RWPE1 (cell line): ENCODE results near the gene GPR151.

Source experiments
- CTCF ChIA-PET: fragments of 350-600 bp; sonication (Branson Sonifier 250); formaldehyde crosslinking; extraction: SDS; loops from one replicate; lab custom pipeline; 2021; lab: Yijun Ruan, JAX
- POLR2A ChIA-PET: fragments of 400-600 bp; formaldehyde crosslinking; extraction: SDS; loops from one replicate; lab custom pipeline; 2020; ENCODE audit warnings: antibody characterized with exemption; ENCODE audit not compliant: low non-redundant PET; lab: Yijun Ruan, JAX
- DNase-seq: peaks from one replicate; pipeline ENCODE4 v3.0.0; 2012; ENCODE audit warnings: low spot score
- H3K27ac ChIP-seq: fragments of 450-650 bp; 2 replicates; pipeline ENCODE4 v1.5.1; 2017
- TF ChIP-seq, protein P1 (sequence below): fragments of 450-650 bp; conservative IDR thresholded peaks from 2 replicates; pipeline ENCODE4 v1.5.1; 2017; ENCODE audit warnings: low read depth, mild to moderate bottlenecking

Gene GPR151

DNA sequence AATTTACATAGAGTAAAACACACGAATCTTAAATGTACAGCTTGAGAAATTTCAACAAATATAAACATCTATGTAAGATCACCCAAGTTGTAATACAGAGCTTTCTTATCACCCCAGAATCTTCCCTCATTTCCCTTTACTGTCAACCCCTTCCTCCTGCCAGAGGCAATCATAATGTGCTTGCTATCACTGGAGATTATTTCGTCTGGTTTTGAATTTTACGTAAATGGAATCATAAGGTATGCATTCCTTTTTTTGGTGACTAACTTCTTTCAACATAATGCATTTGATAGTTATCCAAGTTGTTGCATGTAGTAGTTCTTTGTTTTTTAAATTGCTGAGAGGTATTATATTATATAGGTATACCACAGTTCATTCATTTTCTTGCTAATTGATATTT lies 37.5 kb upstream of the GPR151 start:
- no peak for DNase-seq
- TF ChIP-seq, protein P1, sequence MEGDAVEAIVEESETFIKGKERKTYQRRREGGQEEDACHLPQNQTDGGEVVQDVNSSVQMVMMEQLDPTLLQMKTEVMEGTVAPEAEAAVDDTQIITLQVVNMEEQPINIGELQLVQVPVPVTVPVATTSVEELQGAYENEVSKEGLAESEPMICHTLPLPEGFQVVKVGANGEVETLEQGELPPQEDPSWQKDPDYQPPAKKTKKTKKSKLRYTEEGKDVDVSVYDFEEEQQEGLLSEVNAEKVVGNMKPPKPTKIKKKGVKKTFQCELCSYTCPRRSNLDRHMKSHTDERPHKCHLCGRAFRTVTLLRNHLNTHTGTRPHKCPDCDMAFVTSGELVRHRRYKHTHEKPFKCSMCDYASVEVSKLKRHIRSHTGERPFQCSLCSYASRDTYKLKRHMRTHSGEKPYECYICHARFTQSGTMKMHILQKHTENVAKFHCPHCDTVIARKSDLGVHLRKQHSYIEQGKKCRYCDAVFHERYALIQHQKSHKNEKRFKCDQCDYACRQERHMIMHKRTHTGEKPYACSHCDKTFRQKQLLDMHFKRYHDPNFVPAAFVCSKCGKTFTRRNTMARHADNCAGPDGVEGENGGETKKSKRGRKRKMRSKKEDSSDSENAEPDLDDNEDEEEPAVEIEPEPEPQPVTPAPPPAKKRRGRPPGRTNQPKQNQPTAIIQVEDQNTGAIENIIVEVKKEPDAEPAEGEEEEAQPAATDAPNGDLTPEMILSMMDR = no peak
- POLR2A ChIA-PET = no interaction called here
- H3K27ac ChIP-seq = no peak overlapping the region
- CTCF ChIA-PET = interaction anchor here (0.7 to 1.5 kb wide), 2 partner anchors 355 to 635 kb away, joined by 3 to 4 read pairs; no protein-coding TSS in a partner anchor

DNA sequence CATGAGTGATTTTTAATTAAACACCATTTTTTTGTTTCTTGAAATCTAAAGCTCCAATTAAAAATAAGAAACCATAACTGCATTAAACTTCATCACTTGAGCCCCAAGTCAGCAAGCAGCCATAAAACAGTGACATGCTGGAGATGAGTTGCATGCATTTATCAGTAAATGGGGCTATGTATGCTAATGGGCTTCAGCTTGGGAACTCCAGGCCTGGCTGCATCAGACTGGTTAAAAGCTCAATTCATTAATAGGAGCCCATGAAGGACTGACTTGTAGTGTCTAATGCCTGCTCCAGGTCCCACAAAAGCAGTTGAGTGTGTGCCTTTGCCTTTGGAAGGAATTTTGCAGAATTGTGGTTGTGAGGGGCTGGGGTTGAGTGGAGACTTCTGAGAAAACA lies 33.6 kb upstream of the GPR151 start:
- CTCF ChIA-PET = interaction anchor here (0.6 to 0.7 kb wide), 2 partner anchors 34 to 36 kb away, joined by 3 read pairs; no protein-coding TSS in a partner anchor
- POLR2A ChIA-PET = no interaction called here
- H3K27ac ChIP-seq = no peak overlapping the region
- TF ChIP-seq, protein P1 = no peak
- no peak for DNase-seq

DNA sequence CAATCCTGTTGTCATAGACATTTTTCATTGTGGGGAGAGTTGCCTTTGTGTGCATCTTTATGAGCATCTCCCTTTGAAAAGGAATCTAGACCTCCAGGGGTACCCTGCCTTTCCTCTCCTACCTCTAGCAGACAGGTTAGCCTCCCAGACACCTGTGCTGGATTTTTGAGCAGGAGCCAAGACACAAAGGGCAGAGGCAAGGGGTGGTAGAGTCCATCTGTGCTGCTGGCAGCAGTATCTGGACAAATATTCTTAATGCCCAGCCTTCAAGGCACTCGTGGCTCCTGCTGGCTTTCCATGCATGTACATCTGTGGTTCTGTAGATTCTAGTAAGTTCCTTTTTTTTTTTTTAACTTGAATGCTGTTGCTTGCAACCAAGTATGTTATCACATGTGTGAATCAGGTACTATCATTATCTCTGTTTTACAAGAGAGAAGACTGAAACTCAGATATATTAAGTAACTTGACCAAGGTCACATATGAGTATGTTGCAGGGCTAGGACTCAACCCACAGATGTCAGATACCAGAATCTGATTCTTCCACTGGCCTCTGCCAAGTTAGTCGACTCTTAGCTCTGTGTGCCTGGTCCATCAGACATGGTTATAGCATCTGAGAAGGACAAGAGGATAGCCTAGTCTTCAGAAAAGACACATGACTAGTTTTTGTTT lies 32.9 kb upstream of the GPR151 start:
- TF ChIP-seq, protein P1 = no peak
- H3K27ac ChIP-seq = no peak overlapping the region
- POLR2A ChIA-PET = no interaction called here
- DNase-seq = no peak
- CTCF ChIA-PET = interaction anchor here (0.7 to 2.2 kb wide), 2 partner anchors 34 to 417 kb away, joined by 3 to 8 read pairs; no protein-coding TSS in a partner anchor

DNA sequence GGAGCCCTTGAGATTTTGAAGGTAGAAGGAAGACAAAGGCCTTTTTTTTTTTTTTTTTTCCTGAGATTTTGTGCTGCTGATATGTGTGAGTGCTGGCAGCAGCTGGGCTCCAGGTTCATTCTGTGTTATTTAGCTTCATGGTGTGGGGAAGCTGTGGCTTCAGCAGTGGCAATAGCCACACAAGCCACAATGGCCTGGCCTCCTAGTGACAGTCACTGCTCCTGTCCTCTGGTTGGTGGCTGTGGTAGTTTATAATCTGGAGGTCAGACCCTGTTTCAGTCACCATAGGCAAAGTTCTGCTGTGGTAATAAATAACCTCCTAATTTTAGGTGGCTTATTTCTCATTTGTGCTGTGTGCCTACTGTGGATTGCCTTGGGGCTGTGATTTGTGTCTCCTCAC lies 28.2 kb upstream of the GPR151 start:
- no peak overlapping the region for H3K27ac ChIP-seq
- no peak for DNase-seq
- POLR2A ChIA-PET = no interaction called here
- TF ChIP-seq, protein P1 = no peak
- CTCF ChIA-PET = interaction anchor here (0.6 kb wide), 1 partner anchor 117 kb away, joined by 4 read pairs; no protein-coding TSS in a partner anchor

DNA sequence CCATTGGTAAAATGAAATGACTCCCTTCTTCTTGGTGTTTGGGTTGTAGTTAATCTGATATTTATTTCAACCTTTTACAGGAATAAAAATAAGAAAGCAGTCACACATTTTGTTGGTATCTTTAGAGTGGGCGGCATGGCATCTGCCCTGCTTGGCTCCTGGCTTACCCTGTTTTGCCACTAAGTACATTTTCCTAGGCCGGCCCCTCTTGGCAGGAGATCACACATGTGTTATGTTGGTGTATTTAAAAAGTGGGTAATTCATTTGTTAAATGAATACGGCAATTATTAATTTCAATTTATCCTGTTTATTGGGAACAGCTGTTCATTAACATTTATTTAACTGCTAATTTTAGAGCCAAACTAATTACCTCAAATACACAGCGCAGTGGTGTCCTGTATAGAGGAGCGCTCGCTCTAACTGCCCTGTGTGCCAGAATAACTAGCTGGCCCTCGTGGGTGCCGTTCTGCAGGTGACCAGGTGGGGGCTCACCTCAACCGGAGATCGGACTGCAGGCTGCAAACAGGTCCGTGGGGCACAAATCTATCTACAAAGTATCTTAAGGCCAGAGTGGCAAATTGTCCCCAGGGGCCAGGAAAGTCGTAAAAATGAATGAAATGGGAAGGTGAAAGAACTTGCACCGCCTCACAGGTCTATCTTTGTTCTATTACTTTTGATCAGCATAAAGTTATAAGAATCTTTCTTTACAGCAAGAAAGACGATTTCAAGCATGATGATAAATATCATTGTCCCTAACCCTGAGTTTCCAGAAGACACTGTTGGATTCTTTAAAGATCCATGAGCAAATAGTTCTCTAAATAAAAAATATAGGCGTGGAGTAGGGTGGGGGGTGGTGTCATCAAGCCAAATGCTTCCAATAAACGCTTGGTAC lies 26.2 kb upstream of the GPR151 start:
- peak; percentile 82 for DNase-seq
- CTCF ChIA-PET = interaction anchor here (0.5 to 2.9 kb wide), 17 partner anchors 8 to 827 kb away, joined by 3 to 70 read pairs (median 3); no protein-coding TSS in a partner anchor
- no peak overlapping the region for H3K27ac ChIP-seq
- POLR2A ChIA-PET = no interaction called here
- TF ChIP-seq, protein P1 = peak; percentile 96

DNA sequence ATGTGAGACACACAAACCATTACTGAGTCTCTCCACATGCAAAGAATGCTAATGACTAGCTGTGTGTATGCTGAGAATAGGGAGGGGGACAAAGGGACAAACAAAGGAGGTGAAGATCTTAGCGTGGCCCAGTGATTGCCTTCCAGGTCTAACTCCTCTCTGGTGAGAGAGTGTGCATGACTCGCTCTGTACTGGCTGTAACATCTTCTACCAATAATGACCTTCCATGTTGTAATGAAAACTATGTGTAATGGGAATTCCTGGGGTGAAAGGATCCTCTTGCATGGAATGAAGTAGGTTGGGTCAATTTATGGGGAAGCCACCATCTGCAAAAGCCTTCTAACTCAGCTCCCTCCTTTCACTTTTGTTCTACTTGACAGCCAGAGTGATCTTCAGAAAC lies 24.4 kb upstream of the GPR151 start:
- TF ChIP-seq, protein P1 = no peak
- no peak overlapping the region for H3K27ac ChIP-seq
- ChIA-PET CTCF (interaction anchor here (0.6 to 1.0 kb wide), 6 partner anchors 290 to 1038 kb away, joined by 3 to 4 read pairs (median 3); no protein-coding TSS in a partner anchor), POLR2A (no interaction called here)
- DNase-seq = no peak
